Stimulated activated CD4-positive, alpha-beta T cell treated with anti-CD3 and anti-CD28 coated beads, Interleukin-12 subunit alpha, Interleukin-12 subunit beta, amount 100 ng/mL, for 4 hours (primary cell): ENCODE measurements around the gene EFCAB12.

Experiments used
- DNase-seq: peaks from one replicate; pipeline ENCODE4 v3.0.0-alpha.2; 2020

Gene EFCAB12

GRCh38 chr3:129442947-129443346, 14.5 kb upstream of the EFCAB12 start:
- DNase-seq: no peak

GRCh38 chr3:129442486-129442885, 14.1 kb upstream of the EFCAB12 start:
- DNase-seq: no peak

- no peak for DNase-seq
These were observed 13.3 kb upstream of the EFCAB12 start for GRCh38 chr3:129441782-129442181.

- DNase-seq: no peak
These were observed 12.8 kb upstream of the EFCAB12 start for GRCh38 chr3:129441215-129441614.

- DNase-seq: no peak
These were observed 12.3 kb upstream of the EFCAB12 start for GRCh38 chr3:129440618-129441190.

GRCh38 chr3:129439817-129440617, 11.6 kb upstream of the EFCAB12 start, which contains the start of the genes IFT122 and MBD4:
Gene IFT122 (plus strand): TSS chr3:129440224. CDS start chr3:129440331, 107 bp downstream.
Gene MBD4 (minus strand): TSS chr3:129439948. CDS start chr3:129439833, 115 bp downstream.
- peak; percentile 97 for DNase-seq

GRCh38 chr3:129439226-129439816, 10.9 kb upstream of the EFCAB12 start:
- DNase-seq: peak; percentile 36

- DNase-seq: no peak
These were observed 6.9 kb upstream of the EFCAB12 start for GRCh38 chr3:129435367-129435766.

GRCh38 chr3:129434140-129434539, 5.7 kb upstream of the EFCAB12 start:
- no peak for DNase-seq

- no peak for DNase-seq
These were observed 5.1 kb upstream of the EFCAB12 start for GRCh38 chr3:129433565-129433964.

- no peak for DNase-seq
These were observed 4.2 kb upstream of the EFCAB12 start for GRCh38 chr3:129432671-129433070.

- no peak for DNase-seq
These were observed 3.6 kb upstream of the EFCAB12 start for GRCh38 chr3:129432036-129432435.

- DNase-seq: no peak
These were observed 1.2 kb upstream of the EFCAB12 start for GRCh38 chr3:129429602-129430001.

GRCh38 chr3:129429080-129429451, 630 bp upstream of the EFCAB12 start:
- DNase-seq: no peak

- no peak for DNase-seq
These were observed 445 bp downstream of the EFCAB12 start for GRCh38 chr3:129428007-129428375.

- DNase-seq: no peak
These were observed 2.8 kb downstream of the EFCAB12 start for GRCh38 chr3:129425619-129426018.

GRCh38 chr3:129425213-129425612, 3.2 kb downstream of the EFCAB12 start:
- no peak for DNase-seq

GRCh38 chr3:129424185-129424841, 4.1 kb downstream of the EFCAB12 start:
- no peak for DNase-seq

- no peak for DNase-seq
These were observed 5.5 kb downstream of the EFCAB12 start for GRCh38 chr3:129422897-129423296.

GRCh38 chr3:129421988-129422745, 6.3 kb downstream of the EFCAB12 start:
- no peak for DNase-seq

- no peak for DNase-seq
These were observed 7.1 kb downstream of the EFCAB12 start for GRCh38 chr3:129421236-129421883.

- DNase-seq: no peak
These were observed 9.0 kb downstream of the EFCAB12 start for GRCh38 chr3:129419476-129419875.
